Testis (tissue), 3 donors: ENCODE data around the gene CDH11. TPM values are rescaled to one million over a fixed set of nuclear protein-coding genes. Genes with fewer than 3 reads are reported as not detected.
A peak's percentile ranks its signal among the peaks of the same experiment; 100 is the strongest.

Source experiments
- DNase-seq: peaks from one replicate; pipeline ENCODE4 v3.0.0-alpha.2; 2019
- H3K27ac ChIP-seq, 2 donors: fragments of 200-600 bp; sonication (generic); one replicate each; pipeline ENCODE4 v1.5.1; 2019
- H3K27me3 ChIP-seq: fragments of 200-600 bp; sonication (generic); one replicate; pipeline ENCODE4 v1.5.1; 2019
- H3K36me3 ChIP-seq: fragments of 200-600 bp; sonication (generic); one replicate; pipeline ENCODE4 v1.5.1; 2017; ENCODE audit warnings: low read depth; ENCODE audit errors: missing control alignments
- H3K4me1 ChIP-seq: fragments of 200-600 bp; sonication (generic); one replicate; pipeline ENCODE4 v1.5.1; 2019
- H3K4me3 ChIP-seq, 2 donors: fragments of 200-600 bp; sonication (generic); one replicate each; pipeline ENCODE4 v1.5.1; 2017 to 2019
- H3K9me3 ChIP-seq: fragments of 200-600 bp; sonication (generic); one replicate; pipeline ENCODE4 v1.5.1; 2017
- POLR2A ChIP-seq: fragments of 450-650 bp; IDR thresholded peaks from one replicate; pipeline ENCODE4 v1.6.1; 2017; ENCODE audit warnings: antibody characterized with exemption, mild to moderate bottlenecking, moderate library complexity
- WGBS, 2 donors: methylation state at CpG; one replicate each; pipeline ENCODE4 v1.1.5; 2018; 5-methylcytosine and 5-hydroxymethylcytosine counted together
- intact Hi-C: fragments of 100-400 bp; cut with DNase I; formaldehyde crosslinking; loops from one replicate; pipeline ENCODE4 v1.15.1; 2023; ENCODE audit warnings: low total_unique reads
- polyA plus RNA-seq: library from polyadenylated mRNA; stranded (reverse); fragments of 350-450 nt; fragmentation: Illumina TruSeq; extraction: RNeasy Lipid Tissue Mini Kit (QIAGEN cat#74804); gene quantifications from one replicate; pipeline ENCODE4 v1.2.3, GENCODE V29; 2014; ENCODE audit warnings: low read depth, low replicate concordance; ENCODE audit not compliant: insufficient read depth
- total RNA-seq, 2 donors: library from RNA; depleted of rRNA; stranded (reverse); fragments of >200 nt; gene quantifications; one replicate each; pipeline ENCODE4 v1.2.3, GENCODE V29; 2016
- TF ChIP-seq, protein P1 (sequence below), 3 experiments: fragments of 450-650 bp in 2 of 3; fragments of 200-600 bp in 1 of 3; sonication (generic) in 1 of 3; IDR thresholded peaks; one replicate each; pipeline ENCODE4 v1.5.1; 2016 to 2019; ENCODE audit warnings: antibody characterized with exemption in 3 of 3, mild to moderate bottlenecking in 2 of 3, moderate library complexity in 1 of 3

CDH11 gene
- total and polyA plus RNA-seq, 3 donors from 2014 or later: 24.0 to 32.8 (median 32.5) TPM

DNA sequence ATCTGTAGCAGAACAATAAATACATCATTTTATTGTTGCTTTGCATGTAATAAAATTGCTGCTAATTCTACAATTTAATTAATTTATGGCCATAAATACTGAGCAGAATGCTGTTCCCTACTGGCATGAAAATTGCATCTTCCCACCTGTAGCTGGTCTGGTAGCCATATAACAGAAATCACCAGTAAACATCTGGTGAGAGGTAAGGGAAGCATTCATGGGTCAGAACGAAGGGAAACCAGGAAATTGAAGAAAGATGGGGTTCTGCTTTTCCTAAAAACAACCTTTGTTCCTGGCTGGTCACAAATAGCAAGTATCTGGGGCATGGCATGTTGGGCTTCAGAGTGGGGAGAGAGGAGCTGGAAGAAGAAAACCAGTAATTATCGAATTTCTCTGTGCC, 128.4 kb downstream of the CDH11 start:
- Histone ChIP-seq H3K4me3 (no peak overlapping the region), H3K4me1 (no peaks in the 10 kb centered on the region), H3K27me3 (no peaks in the 10 kb centered on the region), H3K27ac (no peak overlapping the region), H3K9me3 (no peaks in the 10 kb centered on the region), H3K36me3 (no peaks in the 10 kb centered on the region)
- WGBS, 2 donors: 76 to 78% methylated on average over 2 of the region's 2 CpGs
- no peak for DNase-seq
- TF ChIP-seq, protein P1, sequence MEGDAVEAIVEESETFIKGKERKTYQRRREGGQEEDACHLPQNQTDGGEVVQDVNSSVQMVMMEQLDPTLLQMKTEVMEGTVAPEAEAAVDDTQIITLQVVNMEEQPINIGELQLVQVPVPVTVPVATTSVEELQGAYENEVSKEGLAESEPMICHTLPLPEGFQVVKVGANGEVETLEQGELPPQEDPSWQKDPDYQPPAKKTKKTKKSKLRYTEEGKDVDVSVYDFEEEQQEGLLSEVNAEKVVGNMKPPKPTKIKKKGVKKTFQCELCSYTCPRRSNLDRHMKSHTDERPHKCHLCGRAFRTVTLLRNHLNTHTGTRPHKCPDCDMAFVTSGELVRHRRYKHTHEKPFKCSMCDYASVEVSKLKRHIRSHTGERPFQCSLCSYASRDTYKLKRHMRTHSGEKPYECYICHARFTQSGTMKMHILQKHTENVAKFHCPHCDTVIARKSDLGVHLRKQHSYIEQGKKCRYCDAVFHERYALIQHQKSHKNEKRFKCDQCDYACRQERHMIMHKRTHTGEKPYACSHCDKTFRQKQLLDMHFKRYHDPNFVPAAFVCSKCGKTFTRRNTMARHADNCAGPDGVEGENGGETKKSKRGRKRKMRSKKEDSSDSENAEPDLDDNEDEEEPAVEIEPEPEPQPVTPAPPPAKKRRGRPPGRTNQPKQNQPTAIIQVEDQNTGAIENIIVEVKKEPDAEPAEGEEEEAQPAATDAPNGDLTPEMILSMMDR (IDR thresholded peaks at IDR 0.05): no peak
- TF ChIP-seq POLR2A: no peak
- intact Hi-C loops: no loop called here

DNA sequence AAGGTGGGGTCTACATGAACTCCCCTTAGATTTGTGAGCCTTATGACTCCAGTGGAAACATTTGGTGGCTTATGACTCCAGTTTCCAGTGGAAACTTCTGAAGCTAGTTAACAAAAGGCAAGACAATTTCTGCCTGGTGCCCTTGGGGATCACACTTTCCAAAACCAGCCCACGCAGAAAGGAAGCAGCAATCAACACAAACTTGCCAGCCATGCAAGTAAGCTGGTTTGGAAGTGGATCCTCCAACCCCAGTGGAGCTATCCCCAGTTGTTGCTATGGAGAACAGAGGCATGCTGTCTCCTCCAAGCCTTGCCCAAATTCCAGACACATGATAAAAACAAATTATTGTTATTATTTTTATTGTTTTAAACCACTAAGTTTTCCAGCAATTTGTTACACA, 130.9 kb downstream of the CDH11 start:
- Histone ChIP-seq H3K27me3 (no peaks in the 10 kb centered on the region), H3K4me3 (no peak overlapping the region), H3K36me3 (no peaks in the 10 kb centered on the region), H3K27ac (no peak overlapping the region), H3K4me1 (no peaks in the 10 kb centered on the region), H3K9me3 (no peaks in the 10 kb centered on the region)
- 50 to 64% methylated on average over 1 of the region's 1 CpG for WGBS, 2 donors
- TF ChIP-seq POLR2A: no peak
- TF ChIP-seq, protein P1 (IDR thresholded peaks at IDR 0.05): no peak
- no peak for DNase-seq
- intact Hi-C loops: no loop called here

DNA sequence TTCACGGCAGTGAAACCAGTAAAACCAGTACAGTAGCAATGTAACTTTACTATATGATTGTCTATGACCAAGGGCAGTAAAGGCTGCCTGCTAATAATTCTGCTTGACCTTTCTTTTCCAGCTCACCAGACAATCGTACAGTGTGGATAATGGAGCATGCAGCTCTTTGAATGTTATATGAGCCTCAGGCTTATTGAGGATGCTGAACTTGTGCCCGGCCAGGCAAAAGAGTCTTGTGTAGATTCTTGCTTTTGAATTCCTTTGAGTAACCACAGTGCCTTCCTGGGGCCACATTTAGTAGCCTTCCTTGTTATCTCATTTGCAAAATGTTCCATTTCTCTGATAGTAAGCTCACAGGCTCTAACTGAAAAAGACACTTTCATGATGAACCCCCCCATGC, 131.8 kb downstream of the CDH11 start:
- Histone ChIP-seq H3K27ac (no peak overlapping the region), H3K4me1 (no peaks in the 10 kb centered on the region), H3K4me3 (no peak overlapping the region), H3K27me3 (no peaks in the 10 kb centered on the region), H3K36me3 (no peaks in the 10 kb centered on the region), H3K9me3 (no peaks in the 10 kb centered on the region)
- DNase-seq: no peak
- WGBS, 2 donors: 69 to 83% methylated on average over 3 of the region's 3 CpGs
- TF ChIP-seq, protein P1 (IDR thresholded peaks at IDR 0.05): no peak
- TF ChIP-seq POLR2A: no peak
- intact Hi-C loops: no loop called here

DNA sequence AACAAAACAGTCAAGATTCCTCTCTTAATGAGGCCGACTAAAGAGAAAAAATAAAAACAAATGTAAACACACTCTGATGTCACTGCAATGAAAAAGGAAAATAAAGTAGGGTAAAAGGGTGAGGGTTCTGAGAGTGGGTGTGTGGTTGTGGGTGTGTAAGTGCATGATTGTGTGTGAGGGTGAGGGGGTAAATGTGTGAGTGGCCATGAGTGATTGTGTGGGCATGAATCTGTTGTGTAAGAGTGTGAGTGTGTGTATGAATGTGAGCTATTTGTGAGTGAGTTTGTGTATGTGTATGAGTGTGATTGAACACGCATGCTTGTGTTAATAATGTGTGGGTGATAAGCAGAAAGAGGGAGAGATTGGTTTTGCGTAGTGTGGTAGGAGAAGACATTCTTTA, 132.8 kb downstream of the CDH11 start:
- Histone ChIP-seq H3K36me3 (no peaks in the 10 kb centered on the region), H3K27ac (no peak overlapping the region), H3K4me1 (peaks cover under 1% of the 10 kb centered on the region), H3K27me3 (no peaks in the 10 kb centered on the region), H3K9me3 (no peaks in the 10 kb centered on the region), H3K4me3 (no peak overlapping the region)
- 89 to 90% methylated on average over 3 of the region's 3 CpGs for WGBS, 2 donors
- no peak for DNase-seq
- intact Hi-C loops: no loop called here
- TF ChIP-seq, protein P1 (IDR thresholded peaks at IDR 0.05): no peak
- no peak for TF ChIP-seq POLR2A

DNA sequence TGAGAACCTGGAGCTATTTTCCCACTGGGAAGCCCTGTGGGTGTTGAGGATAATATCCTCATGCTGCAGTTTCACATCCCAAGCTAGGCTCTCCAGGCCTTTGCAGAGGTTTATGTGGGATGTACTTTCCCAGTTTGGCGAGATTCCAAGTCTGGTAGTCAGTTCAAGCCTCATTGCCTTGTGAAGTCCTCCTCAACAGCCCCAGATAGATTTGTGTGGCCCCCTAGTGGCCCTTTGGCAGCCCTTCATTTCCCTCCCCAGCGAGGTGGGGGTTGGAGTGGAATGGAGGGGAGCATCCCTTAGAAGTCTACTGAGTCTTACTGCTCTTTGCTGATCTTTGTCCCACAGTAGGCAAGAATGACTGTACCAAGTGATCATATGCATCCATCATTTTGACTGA, 137.9 kb downstream of the CDH11 start:
- Histone ChIP-seq H3K9me3 (no peaks in the 10 kb centered on the region), H3K4me1 (peaks cover 12% of the 10 kb centered on the region), H3K27ac (no peak overlapping the region), H3K4me3 (no peak overlapping the region), H3K36me3 (no peaks in the 10 kb centered on the region), H3K27me3 (no peaks in the 10 kb centered on the region)
- peak; percentile 62 for DNase-seq
- intact Hi-C loops: no loop called here
- 37 to 48% methylated on average over 2 of the region's 2 CpGs for WGBS, 2 donors
- no peak for TF ChIP-seq POLR2A
- TF ChIP-seq, protein P1 (IDR thresholded peaks at IDR 0.05): peak; percentile 31 to 62 (median 47)
